DND-41 (cell line): ENCODE results near the gene PCDH9.

Experiments used
- EZH2 ChIP-seq: IDR thresholded peaks from 3 replicates; pipeline ENCODE4 v1.6.1; 2012; ENCODE audit warnings: borderline replicate concordance, low read depth, mild to moderate bottlenecking, moderate library complexity, low read length, inconsistent platforms; ENCODE audit not compliant: severe bottlenecking
- TF ChIP-seq, protein P1 (sequence below): IDR thresholded peaks from 2 replicates; pipeline ENCODE4 v1.5.1; 2012; ENCODE audit warnings: borderline replicate concordance, low read length, moderate library complexity, mild to moderate bottlenecking; ENCODE audit not compliant: poor library complexity, severe bottlenecking; ENCODE audit errors: extremely low read depth

DNA sequence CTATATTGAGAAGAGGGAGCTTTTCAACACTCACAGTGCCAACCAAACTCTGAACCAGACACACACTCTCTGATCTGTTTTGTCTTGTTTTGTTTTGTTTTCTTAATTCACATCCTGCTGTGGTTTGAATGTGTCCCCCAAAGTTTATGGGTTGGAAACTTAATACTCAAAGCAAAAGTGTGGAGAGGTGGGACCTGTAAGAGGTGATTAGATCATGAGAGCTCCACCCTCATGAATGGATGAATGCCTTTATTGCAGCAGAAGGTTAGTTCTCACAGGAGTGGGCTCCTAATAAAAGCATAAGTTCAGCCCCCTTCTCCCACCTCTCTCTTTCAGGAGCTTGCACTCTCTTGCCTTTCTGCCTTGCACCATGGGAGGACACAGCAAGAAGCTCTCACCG lies 957.1 kb downstream of the PCDH9 start:
- TF ChIP-seq, protein P1, sequence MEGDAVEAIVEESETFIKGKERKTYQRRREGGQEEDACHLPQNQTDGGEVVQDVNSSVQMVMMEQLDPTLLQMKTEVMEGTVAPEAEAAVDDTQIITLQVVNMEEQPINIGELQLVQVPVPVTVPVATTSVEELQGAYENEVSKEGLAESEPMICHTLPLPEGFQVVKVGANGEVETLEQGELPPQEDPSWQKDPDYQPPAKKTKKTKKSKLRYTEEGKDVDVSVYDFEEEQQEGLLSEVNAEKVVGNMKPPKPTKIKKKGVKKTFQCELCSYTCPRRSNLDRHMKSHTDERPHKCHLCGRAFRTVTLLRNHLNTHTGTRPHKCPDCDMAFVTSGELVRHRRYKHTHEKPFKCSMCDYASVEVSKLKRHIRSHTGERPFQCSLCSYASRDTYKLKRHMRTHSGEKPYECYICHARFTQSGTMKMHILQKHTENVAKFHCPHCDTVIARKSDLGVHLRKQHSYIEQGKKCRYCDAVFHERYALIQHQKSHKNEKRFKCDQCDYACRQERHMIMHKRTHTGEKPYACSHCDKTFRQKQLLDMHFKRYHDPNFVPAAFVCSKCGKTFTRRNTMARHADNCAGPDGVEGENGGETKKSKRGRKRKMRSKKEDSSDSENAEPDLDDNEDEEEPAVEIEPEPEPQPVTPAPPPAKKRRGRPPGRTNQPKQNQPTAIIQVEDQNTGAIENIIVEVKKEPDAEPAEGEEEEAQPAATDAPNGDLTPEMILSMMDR: no peak
- TF ChIP-seq EZH2: no peak
